Measurements from ENCODE around the gene COMMD10.

DNA sequence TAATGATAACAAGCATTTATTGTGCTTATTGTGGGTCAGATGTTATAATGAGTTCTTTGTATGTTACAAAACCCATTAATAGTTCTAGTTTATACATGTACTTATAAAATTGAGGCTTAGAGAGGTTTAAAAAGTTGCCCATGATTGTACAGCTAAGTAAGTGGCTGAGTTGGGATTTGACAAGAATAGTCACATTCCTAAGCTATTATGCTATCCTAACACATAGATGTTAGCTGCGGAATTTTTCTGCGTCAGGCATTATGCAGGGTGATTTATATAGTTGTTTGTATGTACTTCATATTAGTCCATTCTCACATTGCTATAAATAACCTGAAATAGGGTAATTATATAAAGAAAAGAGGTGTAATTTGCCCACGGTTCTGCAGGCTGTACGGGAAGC is 12.5 kb downstream of the COMMD10 start:
- TF ChIP-seq, protein P1, sequence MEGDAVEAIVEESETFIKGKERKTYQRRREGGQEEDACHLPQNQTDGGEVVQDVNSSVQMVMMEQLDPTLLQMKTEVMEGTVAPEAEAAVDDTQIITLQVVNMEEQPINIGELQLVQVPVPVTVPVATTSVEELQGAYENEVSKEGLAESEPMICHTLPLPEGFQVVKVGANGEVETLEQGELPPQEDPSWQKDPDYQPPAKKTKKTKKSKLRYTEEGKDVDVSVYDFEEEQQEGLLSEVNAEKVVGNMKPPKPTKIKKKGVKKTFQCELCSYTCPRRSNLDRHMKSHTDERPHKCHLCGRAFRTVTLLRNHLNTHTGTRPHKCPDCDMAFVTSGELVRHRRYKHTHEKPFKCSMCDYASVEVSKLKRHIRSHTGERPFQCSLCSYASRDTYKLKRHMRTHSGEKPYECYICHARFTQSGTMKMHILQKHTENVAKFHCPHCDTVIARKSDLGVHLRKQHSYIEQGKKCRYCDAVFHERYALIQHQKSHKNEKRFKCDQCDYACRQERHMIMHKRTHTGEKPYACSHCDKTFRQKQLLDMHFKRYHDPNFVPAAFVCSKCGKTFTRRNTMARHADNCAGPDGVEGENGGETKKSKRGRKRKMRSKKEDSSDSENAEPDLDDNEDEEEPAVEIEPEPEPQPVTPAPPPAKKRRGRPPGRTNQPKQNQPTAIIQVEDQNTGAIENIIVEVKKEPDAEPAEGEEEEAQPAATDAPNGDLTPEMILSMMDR (IDR thresholded peaks at IDR 0.05; ENCODE audit: low read depth, low read length) = no peak
- TF ChIP-seq POLR2A (IDR thresholded peaks at IDR 0.05; ENCODE audit: extremely low read depth, insufficient read length) (no peak), MYC (IDR thresholded peaks at IDR 0.05; ENCODE audit: low read depth, low read length) (no peak)
- TF ChIP-seq, protein P2, sequence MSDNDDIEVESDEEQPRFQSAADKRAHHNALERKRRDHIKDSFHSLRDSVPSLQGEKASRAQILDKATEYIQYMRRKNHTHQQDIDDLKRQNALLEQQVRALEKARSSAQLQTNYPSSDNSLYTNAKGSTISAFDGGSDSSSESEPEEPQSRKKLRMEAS (IDR thresholded peaks at IDR 0.05; ENCODE audit: low read depth, low read length) = no peak
